SK-N-MC (cell line): Measurements from ENCODE around the gene USF1.

ENCODE experiments used
- EZH2 ChIP-seq: fragments of 200-600 bp; sonication (generic); IDR thresholded peaks from one replicate; pipeline ENCODE4 v1.6.1; 2017; ENCODE audit warnings: antibody characterized with exemption
- POLR2AphosphoS5 ChIP-seq: IDR thresholded peaks from 2 replicates; pipeline ENCODE4 v1.6.1; 2012; ENCODE audit warnings: mild to moderate bottlenecking, low read depth, low read length, borderline replicate concordance

DNA sequence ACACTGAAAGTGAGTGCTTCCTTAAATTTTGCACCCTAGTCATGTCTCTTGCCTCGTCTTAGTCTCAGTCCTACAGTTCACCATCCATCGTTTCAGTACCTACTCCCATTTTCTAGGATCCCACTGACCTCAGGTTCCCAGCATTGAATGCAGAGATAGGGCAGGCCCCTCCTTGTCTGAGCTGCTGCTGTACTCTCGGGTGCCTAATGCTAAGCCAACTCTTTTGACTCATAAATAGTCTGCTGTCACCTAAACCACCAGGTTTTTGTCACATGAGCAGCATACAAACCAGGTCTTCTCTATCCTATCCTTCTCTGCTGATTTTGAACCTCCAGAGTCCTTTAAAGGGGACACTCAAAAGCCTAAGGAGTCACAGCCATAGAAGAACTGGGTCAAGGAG is 20.9 kb upstream of the USF1 start:
- TF ChIP-seq POLR2AphosphoS5 (no peak), EZH2 (no peak)
